MM.1S (cell line): ENCODE results near the gene DPH1.

Source experiments
- DNase-seq: peaks from one replicate; pipeline ENCODE4 v3.0.0-alpha.2; 2015
- H2AFZ ChIP-seq: fragments of 300-600 bp; sonication (generic); 2 replicates; pipeline ENCODE4 v1.6.0; 2016; ENCODE audit warnings: antibody characterized with exemption, low read length
- H3F3A ChIP-seq: fragments of 300-600 bp; sonication (generic); 2 replicates; pipeline ENCODE4 v1.6.1; 2016; ENCODE audit warnings: mild to moderate bottlenecking, antibody characterized with exemption, low read length, moderate library complexity, mixed read lengths; ENCODE audit not compliant: insufficient read depth
- H3K27ac ChIP-seq: fragments of 300-600 bp; sonication (generic); 2 replicates; pipeline ENCODE4 v1.5.1; 2016; ENCODE audit warnings: mild to moderate bottlenecking, low read length
- H3K27me3 ChIP-seq: fragments of 300-600 bp; sonication (generic); replicated peaks from 2 replicates; pipeline ENCODE4 v1.6.0; 2016; ENCODE audit warnings: low read length; ENCODE audit not compliant: insufficient read depth
- H3K36me3 ChIP-seq: fragments of 300-600 bp; sonication (generic); replicated peaks from 2 replicates; pipeline ENCODE4 v1.6.1; 2016; ENCODE audit warnings: mild to moderate bottlenecking, low read length, mixed read lengths; ENCODE audit not compliant: insufficient read depth
- H3K4me1 ChIP-seq: fragments of 300-600 bp; sonication (generic); 2 replicates; pipeline ENCODE4 v1.6.1; 2016; ENCODE audit warnings: low read length, mixed read lengths
- H3K4me2 ChIP-seq: fragments of 300-600 bp; sonication (generic); 2 replicates; pipeline ENCODE4 v1.6.0; 2016; ENCODE audit warnings: low read depth, low read length
- H3K4me3 ChIP-seq: fragments of 300-600 bp; sonication (generic); 2 replicates; pipeline ENCODE4 v1.5.1; 2016; ENCODE audit warnings: low read length, mixed read lengths
- H3K79me2 ChIP-seq: fragments of 300-600 bp; sonication (generic); 2 replicates; pipeline ENCODE4 v1.6.1; 2016; ENCODE audit warnings: mixed run types, low read length, mixed read lengths
- H3K9ac ChIP-seq: fragments of 300-600 bp; sonication (generic); 2 replicates; pipeline ENCODE4 v1.6.1; 2016; ENCODE audit warnings: low read length, mixed read lengths
- H3K9me2 ChIP-seq: fragments of 300-600 bp; sonication (generic); replicated peaks from 2 replicates; pipeline ENCODE4 v1.6.1; 2016; ENCODE audit warnings: mild to moderate bottlenecking, low read length, mixed read lengths; ENCODE audit not compliant: insufficient read depth
- H3K9me3 ChIP-seq: fragments of 300-600 bp; sonication (generic); replicated peaks from 2 replicates; pipeline ENCODE4 v1.6.1; 2016; ENCODE audit warnings: mild to moderate bottlenecking, low read length, mixed read lengths; ENCODE audit not compliant: insufficient read depth
- H4K20me1 ChIP-seq: fragments of 300-600 bp; sonication (generic); 2 replicates; pipeline ENCODE4 v1.6.1; 2016; ENCODE audit warnings: mild to moderate bottlenecking, low read length, moderate library complexity, mixed read lengths; ENCODE audit not compliant: insufficient read depth
- EZH2 ChIP-seq: fragments of 300-600 bp; sonication (generic); optimal IDR thresholded peaks from 2 replicates; pipeline ENCODE3; 2017; ENCODE audit warnings: low read depth, mild to moderate bottlenecking, antibody characterized with exemption, low read length, mixed read lengths
- EZH2phosphoT487 ChIP-seq: fragments of 300-600 bp; sonication (generic); IDR thresholded peaks from 2 replicates; pipeline ENCODE4 v1.6.1; 2018; ENCODE audit warnings: antibody characterized with exemption, low read length
- TF ChIP-seq, protein P1 (sequence below): fragments of 300-600 bp; sonication (generic); IDR thresholded peaks from 2 replicates; pipeline ENCODE4 v1.5.1; 2016; ENCODE audit warnings: antibody characterized with exemption, low read length, mixed read lengths

Gene DPH1

DNA sequence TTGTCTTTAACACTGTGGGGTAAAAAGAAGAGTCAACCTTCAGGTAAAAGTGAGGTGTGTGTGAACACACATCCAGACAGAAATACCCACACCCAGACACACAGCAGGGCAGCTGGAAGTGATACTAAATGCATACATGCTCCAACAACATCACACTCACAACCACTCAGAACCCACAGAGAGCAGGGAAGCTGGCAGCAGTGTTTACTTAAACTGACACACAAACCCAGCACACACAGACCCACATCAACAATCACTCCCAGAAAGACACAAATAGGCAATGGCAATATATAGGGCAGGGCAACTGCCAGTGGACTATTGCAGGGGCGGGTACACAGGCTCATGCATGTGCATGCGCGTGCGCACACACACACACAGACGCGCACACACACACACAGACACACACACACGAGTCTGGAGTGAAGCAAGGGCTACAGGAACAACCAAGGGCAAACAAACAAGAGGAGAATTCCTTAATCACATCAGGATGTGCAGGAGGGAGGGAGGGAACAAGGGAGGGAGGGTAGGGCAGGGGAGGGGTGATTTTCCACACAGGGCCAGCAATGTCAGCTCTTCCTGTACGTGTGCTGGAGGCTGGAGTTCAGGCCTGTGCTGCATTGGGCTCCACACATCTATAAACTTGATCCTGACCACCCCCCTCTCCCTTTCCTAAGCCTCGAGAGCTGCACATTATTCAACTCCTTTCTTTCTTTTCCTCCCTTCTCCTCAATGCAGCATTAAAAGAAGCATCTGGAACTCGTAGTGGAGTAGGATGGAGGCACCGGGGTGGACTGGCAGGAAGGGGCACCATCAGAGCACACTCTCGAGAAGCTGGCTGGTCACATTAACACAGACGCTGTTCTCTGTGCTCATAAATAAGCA, 55.1 kb downstream of the DPH1 start:
- H3K27me3 ChIP-seq: no peaks in the 10 kb centered on the region
- H3K36me3 ChIP-seq: no peaks in the 10 kb centered on the region
- no peak for DNase-seq
- H3K27ac ChIP-seq: no peak overlapping the region
- no peak overlapping the region for H2AFZ ChIP-seq
- no peak overlapping the region for H3K4me3 ChIP-seq
- no peaks in the 10 kb centered on the region for H3K9me3 ChIP-seq
- peaks cover 20% of the 10 kb centered on the region for H3K4me1 ChIP-seq
- no peaks in the 10 kb centered on the region for H4K20me1 ChIP-seq
- peaks cover 16% of the 10 kb centered on the region for H3F3A ChIP-seq
- H3K79me2 ChIP-seq: no peaks in the 10 kb centered on the region; the same call in 1 of the 2 replicates
- H3K4me2 ChIP-seq: no peak overlapping the region
- no peaks in the 10 kb centered on the region for H3K9me2 ChIP-seq
- TF ChIP-seq, protein P1, sequence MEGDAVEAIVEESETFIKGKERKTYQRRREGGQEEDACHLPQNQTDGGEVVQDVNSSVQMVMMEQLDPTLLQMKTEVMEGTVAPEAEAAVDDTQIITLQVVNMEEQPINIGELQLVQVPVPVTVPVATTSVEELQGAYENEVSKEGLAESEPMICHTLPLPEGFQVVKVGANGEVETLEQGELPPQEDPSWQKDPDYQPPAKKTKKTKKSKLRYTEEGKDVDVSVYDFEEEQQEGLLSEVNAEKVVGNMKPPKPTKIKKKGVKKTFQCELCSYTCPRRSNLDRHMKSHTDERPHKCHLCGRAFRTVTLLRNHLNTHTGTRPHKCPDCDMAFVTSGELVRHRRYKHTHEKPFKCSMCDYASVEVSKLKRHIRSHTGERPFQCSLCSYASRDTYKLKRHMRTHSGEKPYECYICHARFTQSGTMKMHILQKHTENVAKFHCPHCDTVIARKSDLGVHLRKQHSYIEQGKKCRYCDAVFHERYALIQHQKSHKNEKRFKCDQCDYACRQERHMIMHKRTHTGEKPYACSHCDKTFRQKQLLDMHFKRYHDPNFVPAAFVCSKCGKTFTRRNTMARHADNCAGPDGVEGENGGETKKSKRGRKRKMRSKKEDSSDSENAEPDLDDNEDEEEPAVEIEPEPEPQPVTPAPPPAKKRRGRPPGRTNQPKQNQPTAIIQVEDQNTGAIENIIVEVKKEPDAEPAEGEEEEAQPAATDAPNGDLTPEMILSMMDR: no peak
- TF ChIP-seq EZH2 (no peak), EZH2phosphoT487 (no peak)
- H3K9ac ChIP-seq: no peak overlapping the region

DNA sequence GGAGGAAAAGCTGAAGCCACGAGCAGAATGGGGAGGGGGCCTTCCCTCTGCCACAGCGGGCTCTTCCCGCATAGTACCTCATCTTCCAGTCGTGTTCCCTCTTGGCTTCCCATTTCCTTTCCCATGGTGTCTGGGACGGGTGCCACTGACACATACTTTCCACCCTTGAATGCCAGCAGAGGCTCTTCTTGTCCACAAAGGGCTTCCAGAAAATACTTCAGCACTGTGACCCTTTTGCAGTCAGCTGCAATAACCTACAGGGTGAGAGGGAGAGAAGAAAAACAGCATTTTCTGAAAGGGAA, 55.6 kb downstream of the DPH1 start:
- Histone ChIP-seq H3K4me3 (no peak overlapping the region), H4K20me1 (no peaks in the 10 kb centered on the region), H2AFZ (no peak overlapping the region), H3K9me3 (no peaks in the 10 kb centered on the region), H3F3A (peaks cover 22% of the 10 kb centered on the region), H3K27ac (no peak overlapping the region), H3K27me3 (no peaks in the 10 kb centered on the region), H3K79me2 (no peaks in the 10 kb centered on the region; the same call in 1 of the 2 replicates), H3K4me1 (peaks cover 26% of the 10 kb centered on the region), H3K9me2 (no peaks in the 10 kb centered on the region), H3K9ac (no peak overlapping the region), H3K36me3 (no peaks in the 10 kb centered on the region), H3K4me2 (no peak overlapping the region)
- DNase-seq: no peak
- no peak for TF ChIP-seq EZH2phosphoT487
- TF ChIP-seq, protein P1: no peak
- no peak for TF ChIP-seq EZH2

DNA sequence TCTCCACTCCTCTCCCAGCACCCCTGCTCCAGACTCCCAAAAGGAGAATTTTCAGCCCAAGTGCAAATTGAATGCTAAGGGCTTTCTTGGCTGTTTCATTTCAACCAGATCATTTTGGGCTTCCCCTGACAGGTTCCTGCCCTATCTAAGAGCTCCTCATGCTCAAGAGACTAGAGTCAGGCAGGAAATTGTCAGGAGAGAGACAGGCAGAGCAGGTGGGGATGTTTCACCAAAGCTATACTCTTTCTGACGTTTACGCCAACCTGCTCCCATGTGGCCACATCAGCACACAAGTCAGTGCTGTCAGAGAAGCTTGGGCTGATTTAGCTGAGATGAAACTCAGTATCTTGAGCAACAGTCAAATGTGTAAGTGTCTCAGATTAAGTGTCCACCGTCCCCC, 56.4 kb downstream of the DPH1 start:
- Histone ChIP-seq H3K9ac (no peak overlapping the region), H3K27ac (no peak overlapping the region), H3K4me1 (peaks cover 33% of the 10 kb centered on the region), H3K9me2 (no peaks in the 10 kb centered on the region), H3K4me3 (no peak overlapping the region), H3K9me3 (no peaks in the 10 kb centered on the region), H3K27me3 (no peaks in the 10 kb centered on the region), H4K20me1 (no peaks in the 10 kb centered on the region), H3K36me3 (no peaks in the 10 kb centered on the region), H3K4me2 (no peak overlapping the region), H2AFZ (no peak overlapping the region), H3F3A (peaks cover 25% of the 10 kb centered on the region), H3K79me2 (no peaks in the 10 kb centered on the region; the same call in 1 of the 2 replicates)
- DNase-seq: no peak
- TF ChIP-seq EZH2phosphoT487 (no peak), EZH2 (no peak)
- TF ChIP-seq, protein P1: no peak
